ENCODE results near the gene KLF7. TPM values are rescaled to one million over a fixed set of nuclear protein-coding genes. Genes with fewer than 3 reads are reported as not detected.

The KLF7 gene
- total RNA-seq, 1 experiment from 2014 or later = 13.1 TPM

DNA sequence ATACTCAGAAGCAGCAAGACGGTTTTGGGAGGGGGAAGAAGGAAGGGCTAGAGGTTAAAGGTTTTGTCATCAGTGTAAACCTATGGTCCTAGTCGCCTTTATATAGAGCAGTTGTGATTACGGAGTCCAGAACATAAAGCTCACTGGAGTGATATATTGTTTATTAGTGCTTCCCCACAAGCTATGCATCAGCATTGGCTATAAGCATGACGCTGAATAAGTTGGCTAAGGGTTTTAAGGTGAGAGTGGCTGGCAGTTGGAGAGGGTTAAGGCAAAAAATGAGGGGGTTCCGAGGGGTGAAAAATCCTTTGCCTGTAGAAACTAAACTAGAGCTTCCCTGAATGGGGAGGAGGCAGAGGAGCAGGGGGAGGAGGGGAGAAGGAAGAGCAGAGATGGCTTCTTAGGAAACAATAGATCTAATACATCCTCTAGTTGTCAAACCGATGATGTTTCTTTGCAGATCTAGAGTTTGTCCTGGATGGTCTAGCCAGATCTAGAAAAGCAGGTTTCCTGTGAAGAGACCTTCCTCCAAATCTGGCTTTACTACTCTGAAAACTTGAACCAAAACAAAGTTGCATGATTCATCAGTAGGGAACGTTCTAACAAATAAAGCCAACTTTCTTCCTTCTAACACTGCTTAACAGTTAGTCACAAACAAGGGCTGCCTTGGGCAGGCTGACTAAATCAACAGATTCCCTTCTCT lies 2.5 kb downstream of the KLF7 start:
- H3K4me3 ChIP-seq = peak overlapping the region; percentile 53
- H3K4me1 ChIP-seq (replicated peaks) = peaks cover 61% of the 10 kb centered on the region
- H3K27ac ChIP-seq = peak overlapping the region; percentile 88
- peak; percentile 83 to 90 for DNase-seq (ENCODE audit: low read depth in 1 of 2, low spot score in 2 of 2)
- H3K36me3 ChIP-seq = peaks cover 6% of the 10 kb centered on the region
- no peaks in the 10 kb centered on the region for H3K9me3 ChIP-seq (replicated peaks)
- H3K27me3 ChIP-seq (replicated peaks) = no peaks in the 10 kb centered on the region

DNA sequence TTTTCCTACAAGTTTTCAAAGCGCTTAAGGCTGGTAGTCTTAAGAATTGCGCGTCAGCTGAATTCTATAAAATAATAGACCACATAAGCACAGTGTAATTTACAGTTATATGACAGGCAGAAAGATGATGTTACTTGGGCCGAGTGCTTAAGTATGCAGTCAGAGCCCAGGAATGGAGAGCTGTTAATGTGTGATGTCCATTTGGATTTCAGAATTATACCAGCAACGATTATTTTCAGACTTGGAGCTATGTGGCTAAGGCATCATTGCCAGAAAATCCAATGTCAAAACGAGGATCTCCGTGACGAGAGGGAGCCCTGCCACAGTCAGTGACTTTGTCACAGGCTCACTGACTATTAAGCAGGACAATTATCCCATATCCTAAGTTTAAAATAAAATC lies 3.4 kb downstream of the KLF7 start:
- Histone ChIP-seq H3K4me1 (replicated peaks) (peaks cover 55% of the 10 kb centered on the region), H3K27ac (peak overlapping the region; percentile 88), H3K36me3 (peaks cover 6% of the 10 kb centered on the region), H3K9me3 (replicated peaks) (no peaks in the 10 kb centered on the region), H3K27me3 (replicated peaks) (no peaks in the 10 kb centered on the region), H3K4me3 (no peak overlapping the region)
- peak in 1 of 2 experiments; percentile 50 for DNase-seq (ENCODE audit: low read depth in 1 of 2, low spot score in 2 of 2)

DNA sequence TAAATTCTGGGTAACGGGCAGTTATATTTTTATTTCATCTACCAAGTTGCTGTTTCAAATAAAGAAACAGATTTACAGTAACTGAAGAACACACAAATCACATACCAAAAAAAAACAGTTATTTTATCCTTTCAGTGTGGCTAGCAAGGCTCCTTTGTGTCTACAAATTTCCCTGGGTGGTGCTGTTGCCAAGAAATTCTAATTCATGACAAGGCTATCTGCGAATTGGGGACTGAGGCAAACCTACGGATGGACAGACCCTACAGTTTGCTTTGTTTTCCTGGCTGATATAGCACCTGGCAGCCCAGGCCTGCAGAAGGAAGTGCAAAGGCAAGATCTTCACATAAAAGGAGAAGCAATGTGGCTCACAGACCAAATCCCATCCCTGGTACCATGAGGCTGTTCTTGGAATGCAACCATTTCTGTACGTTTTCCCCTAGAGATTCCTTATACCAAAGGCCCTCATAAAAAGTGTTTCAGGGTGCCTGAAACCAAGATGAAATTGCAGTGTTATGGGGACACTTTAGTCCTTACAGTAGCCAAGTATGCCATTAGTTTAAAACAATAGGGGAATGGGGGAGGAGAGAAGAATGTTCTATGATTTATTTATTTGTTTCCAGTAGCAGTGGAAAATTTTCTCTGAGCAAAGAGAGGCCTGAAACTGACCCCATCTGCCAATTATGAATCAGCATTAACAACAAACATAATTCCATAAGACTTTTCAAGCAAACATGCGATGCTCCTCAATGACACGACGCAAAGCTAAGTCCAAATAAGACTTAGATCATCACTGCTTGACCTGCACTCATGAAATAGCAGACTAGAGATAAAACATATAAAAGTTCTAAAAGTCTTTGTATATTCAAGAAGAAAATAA lies 4.3 kb downstream of the KLF7 start:
- Histone ChIP-seq H3K36me3 (peaks cover 6% of the 10 kb centered on the region), H3K27me3 (replicated peaks) (no peaks in the 10 kb centered on the region), H3K27ac (peak overlapping the region; percentile 88), H3K4me1 (replicated peaks) (peaks cover 58% of the 10 kb centered on the region), H3K4me3 (no peak overlapping the region), H3K9me3 (replicated peaks) (no peaks in the 10 kb centered on the region)
- peak in 1 of 2 experiments; percentile 82 for DNase-seq (ENCODE audit: low read depth in 1 of 2, low spot score in 2 of 2)

DNA sequence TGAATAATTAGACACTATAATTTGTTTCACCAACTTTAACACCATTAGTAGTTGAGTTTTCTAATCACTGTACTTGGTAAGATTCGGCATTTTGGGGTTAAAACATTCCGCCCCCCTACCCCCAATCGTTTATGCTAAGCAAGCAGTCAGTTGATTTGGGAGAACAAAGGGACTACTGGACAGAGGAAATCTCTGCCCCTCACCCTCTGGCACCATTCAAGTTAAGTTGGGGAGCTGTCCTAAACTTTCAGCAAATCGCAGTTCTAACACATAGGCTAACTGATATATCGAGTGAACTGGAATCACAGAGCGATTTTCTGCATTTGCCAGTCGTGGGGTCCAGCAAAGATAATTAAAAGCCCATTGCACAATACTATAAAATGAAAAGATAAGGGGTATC lies 5.6 kb downstream of the KLF7 start:
- Histone ChIP-seq H3K4me3 (no peak overlapping the region), H3K36me3 (peaks cover 14% of the 10 kb centered on the region)
- DNase-seq (ENCODE audit: low read depth in 1 of 2, low spot score in 2 of 2) = no peak

DNA sequence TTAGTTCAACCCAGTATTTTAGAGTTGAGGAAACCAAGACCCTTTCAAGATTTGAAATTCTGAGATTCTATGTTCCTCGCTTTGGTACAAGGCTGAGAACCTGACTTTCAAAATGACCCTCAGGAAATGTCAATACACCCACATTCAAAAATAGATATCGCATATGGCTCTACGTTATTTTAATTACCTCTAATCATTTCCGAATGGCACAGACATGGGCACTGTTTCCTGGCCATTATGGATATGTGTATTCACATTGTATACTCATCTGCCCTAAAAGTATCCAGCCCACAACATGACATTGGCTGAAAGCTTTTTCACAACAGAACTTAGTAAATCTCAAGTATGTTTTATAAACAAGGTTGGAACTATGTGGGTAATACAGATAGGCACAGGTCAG lies 6.7 kb downstream of the KLF7 start:
- no peak for DNase-seq (ENCODE audit: low read depth in 1 of 2, low spot score in 2 of 2)
- H3K36me3 ChIP-seq = peaks cover 20% of the 10 kb centered on the region
- H3K27me3 ChIP-seq (replicated peaks) = no peaks in the 10 kb centered on the region
- no peak overlapping the region for H3K4me3 ChIP-seq
- H3K4me1 ChIP-seq (replicated peaks) = peaks cover 77% of the 10 kb centered on the region
- H3K9me3 ChIP-seq (replicated peaks) = no peaks in the 10 kb centered on the region
- H3K27ac ChIP-seq = no peak overlapping the region

More for the DNA sequence above, 5.6 kb downstream of the KLF7 start:
- Histone ChIP-seq H3K4me1 (replicated peaks) (peaks cover 70% of the 10 kb centered on the region), H3K27me3 (replicated peaks) (no peaks in the 10 kb centered on the region), H3K27ac (no peak overlapping the region), H3K9me3 (replicated peaks) (no peaks in the 10 kb centered on the region)

DNA sequence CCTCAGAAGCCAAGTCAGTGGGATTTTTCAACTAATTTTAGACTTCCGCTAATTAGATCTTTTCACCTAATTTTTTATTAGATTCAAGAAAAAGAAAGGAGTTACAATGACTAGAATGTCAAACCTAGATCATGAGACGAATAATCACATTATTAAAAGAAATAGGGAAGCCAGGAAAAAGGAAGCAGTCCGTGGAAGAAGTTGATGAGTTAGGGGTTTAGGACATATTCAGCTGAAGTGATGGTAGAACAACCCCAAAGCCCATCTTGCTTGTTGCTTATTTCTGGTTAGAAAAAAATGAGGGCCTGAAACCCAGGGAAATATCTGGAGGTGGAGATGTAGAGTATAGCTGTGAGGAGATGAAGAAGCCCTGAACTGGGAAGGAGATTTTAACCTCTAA lies 8.0 kb downstream of the KLF7 start:
- no peak for DNase-seq (ENCODE audit: low read depth in 1 of 2, low spot score in 2 of 2)
- H3K27ac ChIP-seq = no peak overlapping the region
- H3K36me3 ChIP-seq = peaks cover 22% of the 10 kb centered on the region
- H3K9me3 ChIP-seq (replicated peaks) = no peaks in the 10 kb centered on the region
- no peak overlapping the region for H3K4me3 ChIP-seq
- peaks cover 80% of the 10 kb centered on the region for H3K4me1 ChIP-seq (replicated peaks)
- H3K27me3 ChIP-seq (replicated peaks) = no peaks in the 10 kb centered on the region

DNA sequence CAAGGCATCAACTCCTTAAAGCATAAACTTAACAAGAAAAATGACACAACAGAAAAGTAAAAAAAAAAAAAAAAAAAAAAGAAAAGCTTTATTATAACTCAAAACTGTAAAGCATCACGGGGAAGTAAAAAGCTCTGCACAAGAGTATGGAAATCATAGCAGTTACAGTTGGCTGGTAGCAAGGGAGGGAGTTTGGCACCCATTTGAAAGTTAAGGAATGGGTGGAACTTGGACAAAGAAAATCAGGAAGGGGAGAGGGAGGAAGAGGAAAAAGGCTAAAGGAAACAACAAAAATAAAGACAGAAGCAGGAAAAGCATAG lies 8.6 kb downstream of the KLF7 start:
- no peak overlapping the region for H3K4me3 ChIP-seq
- no peak for DNase-seq (ENCODE audit: low read depth in 1 of 2, low spot score in 2 of 2)
- H3K9me3 ChIP-seq (replicated peaks) = no peaks in the 10 kb centered on the region
- peaks cover 80% of the 10 kb centered on the region for H3K4me1 ChIP-seq (replicated peaks)
- peaks cover 24% of the 10 kb centered on the region for H3K36me3 ChIP-seq
- no peaks in the 10 kb centered on the region for H3K27me3 ChIP-seq (replicated peaks)
- no peak overlapping the region for H3K27ac ChIP-seq

DNA sequence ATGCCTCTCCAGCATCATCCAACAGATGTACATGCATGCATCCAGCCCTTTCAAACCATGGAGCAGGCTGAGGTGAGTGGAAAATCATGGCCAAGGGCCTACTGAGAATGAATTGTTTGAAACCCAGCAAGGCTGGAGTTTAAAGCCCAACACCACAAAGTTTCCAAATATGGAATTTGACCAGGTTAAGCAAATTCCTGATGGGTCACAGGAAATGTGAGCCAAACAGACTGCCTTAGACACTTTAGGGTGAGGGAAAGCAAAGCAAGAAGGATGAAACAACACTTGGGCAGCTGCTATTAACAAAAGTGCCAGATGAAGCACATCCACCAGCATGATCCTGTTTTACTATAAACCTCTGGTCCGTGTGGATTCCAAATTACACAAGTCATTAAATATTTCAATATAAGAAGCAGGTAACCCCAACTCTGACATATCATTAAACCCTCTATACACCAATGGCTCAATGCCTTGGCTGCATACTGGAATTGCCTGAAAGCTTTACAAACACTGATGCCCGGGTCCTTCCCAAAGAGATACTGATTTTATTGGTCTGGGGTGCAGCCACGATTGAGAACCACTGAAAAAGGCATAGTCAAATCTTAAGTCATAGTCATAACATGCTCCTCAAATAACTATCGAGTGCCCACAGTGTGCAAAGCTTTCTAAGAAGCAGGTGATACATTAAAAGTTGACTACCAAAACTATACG lies 9.1 kb downstream of the KLF7 start:
- no peak overlapping the region for H3K27ac ChIP-seq
- H3K36me3 ChIP-seq = peaks cover 24% of the 10 kb centered on the region
- peaks cover 79% of the 10 kb centered on the region for H3K4me1 ChIP-seq (replicated peaks)
- no peak overlapping the region for H3K4me3 ChIP-seq
- DNase-seq (ENCODE audit: low read depth in 1 of 2, low spot score in 2 of 2) = no peak
- H3K27me3 ChIP-seq (replicated peaks) = no peaks in the 10 kb centered on the region
- H3K9me3 ChIP-seq (replicated peaks) = no peaks in the 10 kb centered on the region

DNA sequence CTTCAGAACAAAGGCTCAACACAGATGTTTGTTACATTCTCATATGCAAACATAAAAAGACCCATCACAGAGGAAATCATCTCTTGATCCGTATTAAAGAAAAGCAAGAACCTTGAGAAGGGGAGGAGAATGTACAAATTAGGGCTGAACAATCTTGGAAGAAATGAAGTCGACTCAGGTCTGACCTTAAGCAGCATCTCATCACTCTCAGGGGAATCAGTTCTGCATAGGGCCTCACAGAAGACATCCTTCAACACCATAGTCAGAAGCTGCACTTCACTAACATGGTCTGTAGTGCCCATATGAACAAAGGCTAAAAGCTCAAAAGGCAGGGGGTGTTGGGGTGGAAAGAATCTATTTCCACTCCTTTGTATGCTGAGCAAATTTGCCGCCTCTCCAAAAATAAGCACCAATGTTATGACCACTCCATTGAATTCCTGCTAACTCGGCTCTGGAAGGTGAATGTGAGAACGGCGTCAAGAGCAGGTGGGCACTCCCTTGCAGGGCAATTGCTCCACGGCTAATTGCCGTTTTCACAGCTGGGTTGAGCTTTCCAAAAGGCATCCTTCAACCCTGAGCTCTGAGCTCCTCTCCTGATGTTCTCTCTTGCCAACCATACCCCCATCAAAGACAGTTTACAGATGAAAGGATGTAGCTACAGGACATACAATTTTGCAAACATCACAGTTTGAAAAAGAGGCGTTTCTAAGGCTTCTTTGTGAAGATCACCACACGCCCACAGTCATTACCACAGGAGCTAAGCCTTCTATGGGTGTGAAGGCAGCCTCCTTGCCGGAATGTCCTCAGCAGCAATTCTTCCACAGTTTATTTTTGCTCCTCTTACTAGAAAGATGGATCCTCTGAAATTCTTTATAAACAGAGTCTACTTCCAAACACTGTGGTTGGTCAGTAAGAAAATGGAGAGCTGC lies 10.0 kb downstream of the KLF7 start:
- Histone ChIP-seq H3K4me1 (replicated peaks) (peaks cover 71% of the 10 kb centered on the region), H3K36me3 (peaks cover 22% of the 10 kb centered on the region), H3K9me3 (replicated peaks) (no peaks in the 10 kb centered on the region), H3K27me3 (replicated peaks) (no peaks in the 10 kb centered on the region), H3K27ac (no peak overlapping the region), H3K4me3 (no peak overlapping the region)
- no peak for DNase-seq (ENCODE audit: low read depth in 1 of 2, low spot score in 2 of 2)

DNA sequence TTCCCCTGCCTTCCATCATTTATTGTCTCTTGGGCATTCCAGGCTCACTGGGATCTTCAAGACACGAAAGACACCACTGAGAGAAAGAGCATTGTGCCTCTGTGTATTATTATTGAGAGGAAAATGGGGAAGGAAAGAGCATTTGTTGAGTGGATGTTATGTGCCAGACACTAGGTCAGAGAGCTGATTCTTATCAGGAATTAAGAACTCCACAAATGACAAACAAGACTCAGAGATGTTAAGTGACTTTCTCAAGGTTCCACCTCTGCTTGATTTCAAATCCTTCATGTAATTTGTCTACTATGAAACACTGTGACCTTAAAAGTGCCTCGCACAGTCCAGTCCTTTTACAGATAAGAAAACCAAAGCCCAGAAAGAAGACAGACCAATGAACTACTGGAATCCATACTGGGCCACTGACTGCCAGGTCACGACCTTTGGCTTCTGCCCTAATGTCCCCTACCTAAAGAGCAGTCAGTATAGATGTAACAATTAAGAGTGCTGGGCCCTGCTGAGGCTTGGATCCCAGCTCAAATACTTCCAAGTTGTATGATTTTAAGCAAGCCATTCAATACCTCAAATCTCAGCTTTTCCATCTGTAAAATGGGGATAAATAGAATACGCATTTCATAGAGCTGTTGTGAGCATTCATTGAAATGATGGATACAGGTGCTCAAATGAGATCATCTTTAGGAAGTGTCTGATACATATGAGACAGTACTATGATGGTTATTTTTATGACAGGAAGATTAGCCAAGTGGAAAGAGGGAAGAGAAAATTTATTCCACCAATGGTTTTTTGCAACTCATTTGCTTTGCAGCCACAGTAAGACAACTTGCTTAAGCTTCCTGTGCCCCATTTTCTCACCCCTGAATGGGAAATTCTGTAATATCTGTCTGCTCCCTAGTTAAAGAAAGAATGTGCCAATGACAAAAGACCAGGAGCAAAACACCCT lies 10.9 kb downstream of the KLF7 start:
- Histone ChIP-seq H3K27me3 (replicated peaks) (no peaks in the 10 kb centered on the region), H3K4me1 (replicated peaks) (peaks cover 70% of the 10 kb centered on the region), H3K4me3 (no peak overlapping the region), H3K9me3 (replicated peaks) (no peaks in the 10 kb centered on the region), H3K27ac (no peak overlapping the region), H3K36me3 (peaks cover 26% of the 10 kb centered on the region)
- DNase-seq (ENCODE audit: low read depth in 1 of 2, low spot score in 2 of 2) = no peak

DNA sequence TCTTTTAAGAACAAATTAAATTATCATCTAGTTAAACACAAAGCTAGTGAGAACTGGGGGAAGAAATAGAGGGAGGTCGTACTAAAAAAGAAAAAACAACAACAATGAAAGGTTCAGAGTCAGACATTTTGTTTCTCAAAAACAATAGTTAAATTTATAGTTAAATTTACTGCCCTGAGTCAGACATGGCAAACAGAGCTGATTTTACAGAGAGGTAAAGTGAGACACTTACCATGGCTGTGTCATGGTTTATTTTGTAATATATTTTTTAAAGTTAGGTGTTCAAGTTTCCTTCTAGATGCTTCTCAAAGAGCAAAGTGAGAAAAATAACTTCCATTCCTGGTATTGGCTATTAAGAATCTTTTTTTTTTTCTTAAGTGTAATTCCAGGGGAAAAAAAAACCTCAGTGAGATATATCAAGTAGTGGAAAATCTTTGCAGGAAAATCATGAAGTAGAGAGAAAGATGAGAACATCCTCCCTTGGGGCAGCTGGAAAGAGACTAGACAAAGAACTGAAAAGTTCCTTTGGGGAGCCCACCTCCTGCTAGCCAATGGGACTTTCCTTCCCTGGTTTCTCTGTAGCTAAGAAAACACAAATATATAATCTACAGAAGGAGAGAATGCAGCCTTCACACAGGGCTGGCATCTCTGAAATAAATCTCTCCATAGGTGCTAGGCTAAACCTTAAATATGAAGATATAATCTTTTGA lies 12.3 kb downstream of the KLF7 start:
- no peaks in the 10 kb centered on the region for H3K9me3 ChIP-seq (replicated peaks)
- no peaks in the 10 kb centered on the region for H3K27me3 ChIP-seq (replicated peaks)
- H3K4me1 ChIP-seq (replicated peaks) = peaks cover 62% of the 10 kb centered on the region
- no peak for DNase-seq (ENCODE audit: low read depth in 1 of 2, low spot score in 2 of 2)
- no peak overlapping the region for H3K27ac ChIP-seq
- H3K36me3 ChIP-seq = peaks cover 38% of the 10 kb centered on the region
- no peak overlapping the region for H3K4me3 ChIP-seq

DNA sequence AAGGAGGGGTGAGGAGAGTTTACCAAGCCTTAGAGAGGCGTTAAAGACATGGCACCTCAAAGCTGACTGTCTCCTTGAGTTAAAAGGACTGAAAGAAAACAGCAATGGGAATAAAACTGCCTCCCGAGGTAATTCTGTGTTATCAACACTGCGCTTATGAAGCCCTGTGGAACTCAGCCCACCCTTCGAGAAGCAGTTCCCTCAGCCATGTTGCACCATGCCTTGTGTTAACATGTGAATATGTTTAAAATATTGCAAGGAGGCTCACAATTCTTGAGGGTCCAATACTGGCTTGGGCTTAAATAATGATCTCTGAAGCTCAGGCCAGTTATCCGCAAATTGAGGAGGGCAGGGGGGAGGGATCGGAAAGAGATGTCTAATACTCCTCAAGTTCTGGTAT lies 14.7 kb downstream of the KLF7 start:
- H3K36me3 ChIP-seq = peaks cover 47% of the 10 kb centered on the region
- no peaks in the 10 kb centered on the region for H3K9me3 ChIP-seq (replicated peaks)
- H3K4me3 ChIP-seq = no peak overlapping the region
- no peak for DNase-seq (ENCODE audit: low read depth in 1 of 2, low spot score in 2 of 2)
- no peaks in the 10 kb centered on the region for H3K27me3 ChIP-seq (replicated peaks)
- H3K4me1 ChIP-seq (replicated peaks) = peaks cover 52% of the 10 kb centered on the region
- no peak overlapping the region for H3K27ac ChIP-seq
